GM21526 (cell line): ENCODE measurements around the gene OR3A3.
"Not testable (repeated sequence)": the region's sequence is repeated elsewhere in the genome, so short reads cannot be mapped to it uniquely, and the experiment has no call there.

Experiments
- ATAC-seq: cut with Tn5 transposase; IDR thresholded peaks from one replicate; pipeline ENCODE4 v1.9.1; 2021; ENCODE audit warnings: moderate library complexity; ENCODE audit not compliant: unreplicated experiment, low FRiP score

The OR3A3 gene

DNA sequence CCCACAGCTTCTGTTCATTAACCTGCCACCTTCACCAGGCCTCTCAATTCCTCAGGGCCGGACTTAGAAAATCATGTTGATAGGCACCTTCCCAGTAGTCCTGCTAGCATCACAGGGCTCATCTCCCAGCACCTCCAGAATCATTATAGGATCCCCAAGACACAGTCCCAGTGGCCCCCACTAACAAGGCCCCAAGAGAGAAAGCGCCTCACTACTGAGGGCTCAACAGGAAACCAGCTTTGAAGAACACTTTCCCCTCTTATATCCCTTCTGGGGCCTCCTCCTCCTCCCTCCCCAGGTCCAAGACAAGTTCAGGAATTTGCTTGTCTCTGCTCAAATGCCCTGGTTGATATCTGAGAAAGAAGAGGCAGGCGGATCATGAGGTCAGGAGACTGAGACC, at the start of gene OR3A3:
OR3A3 (plus strand) TSS at position 301 of the 400 bp plus-strand sequence.
- ATAC-seq = no peak

DNA sequence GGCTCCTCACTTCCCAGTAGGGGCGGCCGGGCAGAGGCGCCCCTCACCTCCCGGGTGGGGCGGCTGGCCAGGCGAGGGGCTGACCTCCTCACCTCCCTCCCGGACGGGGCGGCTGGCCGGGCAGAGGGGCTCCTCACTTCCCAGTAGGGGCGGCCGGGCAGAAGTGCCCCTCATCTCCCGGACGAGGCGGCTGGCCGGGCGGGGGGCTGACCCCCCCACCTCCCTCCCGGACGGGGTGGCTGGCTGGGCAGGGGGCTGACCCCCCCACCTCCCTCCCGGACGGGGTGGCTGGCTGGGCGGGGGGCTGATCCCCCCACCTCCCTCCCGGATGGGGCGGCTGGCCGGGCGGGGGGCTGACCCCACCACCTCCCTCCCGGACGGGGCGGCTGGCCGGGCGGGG, 40.0 kb upstream of the OR3A3 start:
- not testable (repeated sequence) for ATAC-seq

DNA sequence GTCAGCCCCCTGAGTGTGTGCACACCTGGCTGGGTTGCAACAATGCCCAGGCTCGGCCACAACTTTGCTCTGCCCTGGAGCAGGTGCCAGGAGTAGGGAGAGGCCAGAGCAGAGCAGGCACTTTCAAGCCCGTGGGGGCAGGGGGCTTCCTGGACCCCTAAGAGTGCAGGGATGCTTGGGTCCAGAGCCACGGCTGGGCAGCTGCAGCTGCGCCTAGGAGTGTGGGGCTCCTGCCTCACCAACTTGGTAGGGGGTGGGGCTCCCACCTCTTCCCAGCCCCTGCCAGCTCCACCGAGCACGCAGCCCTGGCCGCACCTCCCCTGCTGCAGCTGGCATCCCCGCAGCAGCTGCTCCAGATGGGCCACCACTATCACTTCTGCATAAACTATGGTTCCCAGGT, 32.8 kb upstream of the OR3A3 start:
- ATAC-seq = no peak

DNA sequence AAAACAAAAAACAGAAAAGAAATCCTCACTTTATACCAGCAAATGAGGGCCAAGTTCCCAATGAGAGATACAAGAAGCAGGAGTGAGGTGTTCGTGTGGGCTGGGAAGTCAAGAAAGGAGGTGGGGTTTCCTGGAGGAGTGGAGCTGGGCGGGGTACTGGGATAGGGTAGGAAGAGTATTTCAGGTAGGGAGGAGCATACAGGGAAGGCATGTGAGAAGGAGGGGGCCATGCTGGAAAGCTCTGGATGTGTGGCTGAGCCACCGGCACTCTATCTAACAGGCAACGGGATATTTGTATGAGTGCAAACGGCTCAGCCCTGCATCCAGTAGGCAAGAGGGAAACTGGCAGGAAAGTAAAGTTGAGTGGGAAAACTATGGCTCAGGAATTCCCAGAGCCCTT, 29.2 kb upstream of the OR3A3 start:
- no peak for ATAC-seq

DNA sequence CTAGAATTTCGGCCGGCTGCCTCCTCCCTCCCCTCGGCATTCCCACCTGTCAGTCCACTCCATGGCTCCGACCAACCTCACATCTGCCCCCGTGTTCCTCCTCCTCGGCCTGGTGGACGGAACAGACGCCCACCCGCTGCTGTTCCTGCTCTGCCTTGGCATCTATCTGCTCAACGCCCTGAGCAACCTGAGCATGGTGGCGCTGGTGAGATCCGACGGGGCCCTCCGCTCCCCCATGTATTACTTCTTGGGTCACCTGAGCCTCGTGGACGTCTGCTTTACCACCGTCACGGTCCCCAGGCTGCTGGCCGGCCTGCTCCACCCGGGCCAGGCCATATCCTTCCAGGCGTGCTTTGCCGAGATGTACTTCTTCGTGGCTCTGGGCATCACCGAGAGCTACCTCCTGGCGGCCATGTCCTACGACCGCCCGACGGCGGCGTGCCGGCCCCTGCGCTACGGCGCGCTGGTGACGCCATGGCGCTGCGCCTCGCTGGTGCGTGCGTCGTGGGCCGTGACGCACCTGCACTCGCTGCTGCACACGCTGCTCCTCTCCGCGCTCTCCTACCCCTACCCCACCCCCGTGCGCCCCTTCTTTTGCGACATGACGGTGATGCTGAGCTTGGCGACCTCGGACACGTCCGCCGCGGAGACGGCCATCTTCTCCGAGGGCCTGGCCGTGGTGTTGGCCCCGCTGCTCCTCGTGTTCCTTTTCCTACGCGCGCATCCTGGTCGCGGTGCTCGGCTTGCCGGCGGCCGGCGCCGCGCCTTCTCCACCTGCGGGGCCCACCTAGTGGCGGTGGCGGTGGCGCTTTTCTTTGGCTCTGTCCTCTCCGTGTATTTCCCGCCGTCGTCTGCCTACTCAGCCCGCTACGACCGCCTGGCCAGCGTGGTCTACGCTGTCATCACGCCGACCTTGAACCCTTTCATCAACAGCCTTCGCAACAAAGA, 25.0 kb upstream of the OR3A3 start, which contains the start of gene OR3A2:
OR3A2 (minus strand) TSS at position 440 of the 948 bp plus-strand sequence.
- ATAC-seq = no peak

DNA sequence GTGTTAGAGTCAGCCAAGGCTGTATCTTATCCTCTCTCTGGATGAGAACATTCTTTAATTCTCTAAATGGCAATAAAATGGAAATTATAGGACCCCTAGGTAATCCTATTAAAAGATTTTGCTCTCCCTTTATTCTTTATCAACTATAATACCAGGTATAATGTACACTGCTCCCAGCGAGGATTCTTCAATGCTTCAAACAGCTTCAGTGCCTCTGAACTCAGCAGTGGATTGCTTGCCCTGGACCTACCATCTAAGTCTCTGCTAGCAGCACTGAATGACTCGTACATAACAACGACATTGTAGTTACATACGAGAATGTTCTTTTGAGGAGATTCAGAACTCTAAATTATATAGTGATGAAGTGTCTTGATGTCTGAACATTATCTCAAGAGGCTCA, 21.4 kb upstream of the OR3A3 start:
- ATAC-seq = no peak

DNA sequence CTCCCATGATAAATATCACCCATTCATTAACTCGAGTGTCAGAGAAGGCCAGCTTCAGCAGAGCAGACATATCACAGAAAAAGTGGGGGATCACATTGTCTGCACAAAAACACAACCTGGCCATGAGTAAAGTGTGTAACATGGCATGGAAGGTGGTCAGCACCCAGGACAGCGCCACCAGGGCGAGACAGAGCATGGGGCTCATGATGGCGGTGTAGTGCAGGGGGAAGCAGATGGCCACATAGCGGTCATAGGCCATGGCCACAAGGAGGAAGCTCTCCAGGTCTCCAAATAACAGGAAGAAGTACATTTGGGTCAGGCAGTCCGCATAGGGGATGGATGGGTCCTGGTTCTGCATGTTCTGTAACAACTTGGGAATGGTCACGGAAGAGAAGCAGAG, 13.4 kb upstream of the OR3A3 start:
- ATAC-seq = not testable (repeated sequence)

DNA sequence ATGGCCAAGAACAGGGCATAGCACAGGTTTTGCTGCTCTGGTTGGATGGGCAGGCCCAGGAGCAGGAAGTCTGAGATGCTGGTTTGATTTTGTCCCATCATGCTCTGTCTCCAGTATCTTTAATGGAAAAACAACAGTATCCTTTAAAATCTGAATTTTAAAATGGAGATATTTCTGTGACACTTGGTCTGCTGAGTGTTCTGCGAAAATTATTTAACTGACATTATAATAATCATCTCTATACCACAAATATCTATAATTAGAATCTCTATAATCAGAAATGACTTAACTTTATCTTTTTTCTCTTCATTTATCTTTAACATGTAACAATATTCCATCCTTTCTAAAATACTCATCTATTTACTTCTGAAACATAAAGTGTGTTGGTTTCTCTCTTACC, 12.9 kb upstream of the OR3A3 start, which contains the start of gene OR1E1:
OR1E1 (minus strand) TSS at position 101 of the 400 bp plus-strand sequence; CDS start at position 101, 0 bp downstream.
- no peak for ATAC-seq

DNA sequence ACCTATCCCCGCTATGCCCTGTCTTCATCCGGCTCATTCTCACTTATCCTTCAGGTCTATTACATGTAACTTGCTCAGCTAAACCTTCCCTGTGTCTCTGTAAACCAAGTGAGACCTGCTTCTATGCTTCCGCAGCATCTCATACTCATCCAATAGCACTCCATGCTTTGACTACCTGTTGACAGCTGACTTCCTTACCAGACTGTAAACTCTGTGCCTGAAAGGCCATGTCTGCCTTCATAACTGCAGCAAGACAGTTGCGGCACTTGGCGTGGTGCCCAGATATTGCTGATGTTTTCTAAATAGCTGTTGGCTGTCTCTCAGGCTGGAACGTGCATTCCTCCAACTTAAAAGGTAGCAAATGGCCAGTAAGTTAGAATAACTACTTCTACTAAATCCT, 11.1 kb upstream of the OR3A3 start:
- no peak for ATAC-seq

DNA sequence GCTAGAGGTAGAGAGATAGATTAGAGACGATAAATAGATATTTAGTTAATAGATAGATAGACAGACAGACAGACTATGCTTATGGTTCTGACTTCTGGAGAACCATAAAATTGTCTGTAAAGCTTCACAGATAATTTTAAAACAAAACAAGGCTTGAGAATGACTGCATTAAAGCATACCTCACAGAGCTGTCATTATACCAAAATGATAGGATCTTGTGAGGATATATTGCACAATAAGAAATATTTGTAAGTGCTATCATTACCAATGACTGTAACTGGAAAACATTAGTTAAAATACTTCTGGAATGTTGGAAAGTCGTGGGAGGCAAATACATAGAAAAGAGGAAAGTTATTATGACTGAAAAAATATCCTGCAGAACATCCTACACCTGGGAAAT, 9.4 kb upstream of the OR3A3 start:
- no peak for ATAC-seq

DNA sequence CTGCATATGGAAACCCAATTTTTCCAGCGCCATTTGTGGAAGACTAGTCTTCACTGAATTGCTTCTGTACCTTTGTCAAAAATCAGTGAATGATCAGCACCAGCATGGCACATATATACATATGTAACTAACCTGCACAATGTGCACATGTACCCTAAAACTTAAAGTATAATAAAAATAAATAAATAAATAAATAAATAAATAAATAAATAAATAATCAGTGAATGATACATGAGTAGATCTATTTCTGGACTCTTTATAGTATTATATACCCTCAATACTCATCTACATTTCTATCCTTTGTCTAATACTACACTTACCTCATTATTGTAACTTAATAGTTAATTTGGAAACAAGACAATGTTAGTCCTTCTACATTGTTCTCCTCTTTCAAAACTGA, 7.3 kb upstream of the OR3A3 start:
- not testable (repeated sequence) for ATAC-seq

DNA sequence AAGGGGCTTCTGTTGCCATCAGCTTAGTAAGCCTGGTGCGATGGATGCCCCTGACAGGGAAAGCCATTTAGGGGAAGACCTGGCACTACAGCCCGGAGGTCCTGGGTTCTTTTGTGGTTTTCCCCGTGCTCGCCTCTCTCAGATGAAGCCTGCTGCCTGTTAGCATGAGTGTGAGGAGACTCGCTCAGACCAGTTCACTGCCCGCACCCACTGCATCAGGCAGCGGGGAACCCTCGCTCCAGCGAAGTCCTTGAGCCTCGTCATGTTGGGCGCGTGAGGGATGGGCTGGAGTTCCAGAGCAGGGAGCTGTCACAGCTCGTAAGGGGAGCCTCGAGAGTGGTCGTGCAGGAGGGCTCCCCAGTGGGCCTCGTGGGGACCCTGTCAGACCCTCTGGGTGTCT, 1.0 kb downstream of the OR3A3 start:
- not testable (repeated sequence) for ATAC-seq

DNA sequence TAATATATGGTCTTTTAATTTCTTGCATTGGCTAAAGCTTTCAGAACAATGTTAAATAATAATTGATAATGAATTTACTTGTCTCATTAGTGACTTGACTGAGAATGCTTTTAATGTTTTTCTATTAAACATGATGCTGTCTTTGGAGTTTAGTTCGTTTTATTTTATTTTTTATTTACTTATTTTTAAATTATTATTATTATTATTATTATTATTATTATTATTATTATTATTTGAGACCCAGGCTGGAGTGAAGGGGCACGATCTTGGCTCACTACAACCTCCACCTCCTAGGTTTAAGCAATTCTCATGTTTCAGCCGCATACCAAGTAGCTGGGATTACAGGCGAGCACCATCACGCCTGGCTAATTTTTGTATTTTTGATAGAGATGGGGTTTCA, 4.4 kb downstream of the OR3A3 start:
- ATAC-seq = no peak

DNA sequence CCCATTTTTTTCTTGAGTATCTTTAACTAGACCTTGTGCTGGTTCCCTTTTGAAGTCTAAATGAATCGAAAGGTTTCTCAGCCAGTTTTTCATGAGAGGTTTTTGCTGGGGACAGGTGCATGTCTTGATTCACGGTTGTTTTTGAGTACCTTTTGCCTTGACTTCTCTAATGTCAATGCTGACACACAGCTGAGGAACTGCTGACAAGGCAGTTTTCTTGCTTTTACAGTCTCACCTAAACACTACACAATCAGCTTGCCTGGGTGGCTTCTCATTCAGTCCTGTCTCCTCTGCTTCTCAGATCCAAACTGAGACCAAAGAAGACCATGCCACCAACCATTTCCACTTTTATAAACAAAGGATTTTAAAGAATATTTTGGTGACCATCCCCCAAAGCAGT, 7.1 kb downstream of the OR3A3 start:
- no peak for ATAC-seq

DNA sequence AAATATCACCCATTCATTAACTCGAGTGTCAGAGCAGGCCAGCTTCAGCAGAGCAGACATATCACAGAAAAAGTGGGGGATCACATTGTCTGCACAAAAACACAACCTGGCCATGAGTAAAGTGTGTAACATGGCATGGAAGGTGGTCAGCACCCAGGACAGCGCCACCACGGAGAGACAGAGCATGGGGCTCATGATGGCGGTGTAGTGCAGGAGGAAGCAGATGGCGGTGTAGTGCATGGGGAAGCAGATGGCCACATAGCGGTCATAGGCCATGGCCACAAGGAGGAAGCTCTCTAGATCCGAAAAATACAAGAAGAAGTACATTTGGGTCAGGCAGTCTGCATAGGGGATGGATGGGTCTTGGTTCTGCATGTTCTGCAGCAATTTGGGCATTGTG, 22.0 kb downstream of the OR3A3 start:
- ATAC-seq = not testable (repeated sequence)

DNA sequence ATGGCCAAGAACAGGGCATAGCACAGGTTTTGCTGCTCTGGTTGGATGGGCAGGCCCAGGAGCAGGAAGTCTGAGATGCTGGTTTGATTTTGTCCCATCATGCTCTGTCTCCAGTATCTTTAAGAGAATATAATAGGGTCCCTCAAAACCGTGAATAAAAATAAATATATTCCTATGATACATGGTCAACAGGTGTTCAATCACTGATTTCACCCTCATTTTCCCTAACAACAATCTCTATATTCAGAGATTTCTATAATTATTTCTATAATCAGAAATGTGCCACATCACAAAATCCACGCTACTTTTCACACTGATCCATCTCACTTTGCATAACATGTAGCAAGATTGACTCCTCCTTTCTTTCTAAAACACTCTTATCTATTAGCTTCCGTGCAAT, 22.6 kb downstream of the OR3A3 start, which contains the start of gene OR1E2:
OR1E2 (minus strand) TSS at position 101 of the 400 bp plus-strand sequence; CDS start at position 101, 0 bp downstream.
- no peak for ATAC-seq

DNA sequence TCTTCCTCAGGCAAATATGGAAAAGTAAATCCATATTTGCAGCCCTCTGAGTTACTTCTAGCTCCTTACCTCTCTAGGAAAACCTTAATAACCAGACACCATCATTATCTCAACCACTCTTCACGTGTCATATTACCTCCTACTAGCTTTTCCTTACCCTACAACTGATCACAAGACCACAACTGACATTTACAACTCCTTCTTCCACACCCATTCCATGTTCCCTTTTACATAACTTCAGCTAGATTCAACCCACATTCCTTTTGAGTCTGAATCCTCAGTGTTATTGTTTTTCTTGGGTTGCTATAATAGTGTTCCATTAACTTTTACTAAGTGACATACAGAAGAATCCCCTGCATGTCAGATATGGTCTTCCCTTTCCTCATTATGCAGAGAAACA, 27.2 kb downstream of the OR3A3 start:
- no peak for ATAC-seq

DNA sequence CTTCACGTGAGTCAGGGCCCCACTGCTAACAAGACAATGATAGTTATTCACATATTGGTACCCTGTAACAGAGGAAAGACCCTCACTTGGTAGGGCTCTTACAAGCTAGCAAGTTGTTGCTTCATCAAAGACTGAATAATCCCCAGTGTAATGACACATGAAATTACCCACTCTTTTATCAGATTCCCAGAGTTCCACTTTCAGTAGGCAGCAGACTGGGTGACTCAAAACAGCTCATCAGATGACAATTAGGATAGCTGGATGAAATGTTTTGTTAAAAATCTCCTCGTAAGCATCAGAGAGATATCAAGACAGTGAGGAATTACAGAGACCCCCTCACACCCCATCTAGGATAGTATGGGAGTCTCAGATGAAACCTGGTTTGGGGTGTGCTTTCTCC, 29.3 kb downstream of the OR3A3 start:
- no peak for ATAC-seq

DNA sequence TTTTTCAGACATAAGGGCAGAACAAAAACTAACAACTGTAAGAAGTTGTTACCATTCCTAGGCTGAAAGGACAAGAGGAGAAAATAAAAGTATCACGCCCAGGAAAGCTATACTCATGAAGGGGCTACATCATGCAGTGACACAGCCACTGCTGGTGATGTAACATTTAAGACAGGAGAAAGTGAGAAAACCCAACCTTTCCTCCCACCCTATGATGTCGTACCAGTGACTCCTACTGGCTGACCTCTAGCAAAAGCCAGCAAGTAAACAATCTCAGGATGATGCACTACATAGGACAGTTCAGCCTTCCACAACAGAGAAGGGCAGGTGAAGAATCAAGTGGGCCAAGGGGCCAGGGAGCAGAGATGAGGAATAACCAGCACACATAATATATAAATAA, 36.5 kb downstream of the OR3A3 start:
- no peak for ATAC-seq

DNA sequence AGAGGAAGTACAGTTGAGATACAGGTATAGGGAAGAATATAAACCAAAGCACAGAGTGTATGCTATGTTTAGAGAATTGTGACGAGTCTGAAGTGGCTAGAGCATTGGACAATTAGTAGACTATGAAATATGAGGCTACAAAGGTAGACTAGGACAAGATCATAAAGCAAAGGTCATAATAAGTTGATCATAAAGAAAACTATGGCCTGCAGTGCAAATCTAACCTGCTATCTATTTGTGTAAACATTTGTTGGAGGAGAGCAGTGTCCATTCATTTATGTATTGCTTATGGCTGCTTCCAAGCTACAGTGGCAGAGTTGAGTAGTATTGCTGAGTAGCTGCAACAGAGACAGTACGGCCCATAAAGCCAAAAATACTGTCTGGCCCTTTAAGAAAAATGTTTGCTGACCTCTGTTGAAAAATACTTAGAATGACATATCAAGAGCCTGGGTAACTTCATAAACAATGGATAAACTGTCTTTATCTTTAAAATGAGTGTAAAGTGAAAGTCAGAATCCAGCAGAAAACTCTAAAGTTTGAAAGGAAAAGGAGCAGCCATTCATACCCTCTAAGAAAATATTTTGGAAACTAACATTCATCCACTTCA, 37.0 kb downstream of the OR3A3 start:
- ATAC-seq = no peak

DNA sequence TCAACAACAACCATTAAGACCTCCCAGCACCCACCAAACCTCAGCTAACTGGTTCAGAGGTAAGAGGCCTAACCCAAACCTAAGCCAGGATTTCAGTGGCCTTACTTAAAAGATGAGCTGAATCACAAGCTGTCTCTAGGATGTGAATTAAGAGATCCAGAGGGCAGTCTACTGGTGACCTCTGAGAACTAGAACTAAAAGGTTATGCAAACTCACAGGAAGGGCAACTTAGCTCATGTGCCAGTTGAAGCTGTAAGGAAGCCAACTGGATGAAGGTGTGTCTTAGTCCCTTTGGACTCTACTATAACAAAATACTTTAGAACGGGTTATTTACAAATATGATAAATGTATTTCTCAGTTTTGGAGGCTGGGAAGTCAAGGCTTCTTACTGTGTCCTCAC, 55.2 kb downstream of the OR3A3 start:
- ATAC-seq = not testable (repeated sequence)

DNA sequence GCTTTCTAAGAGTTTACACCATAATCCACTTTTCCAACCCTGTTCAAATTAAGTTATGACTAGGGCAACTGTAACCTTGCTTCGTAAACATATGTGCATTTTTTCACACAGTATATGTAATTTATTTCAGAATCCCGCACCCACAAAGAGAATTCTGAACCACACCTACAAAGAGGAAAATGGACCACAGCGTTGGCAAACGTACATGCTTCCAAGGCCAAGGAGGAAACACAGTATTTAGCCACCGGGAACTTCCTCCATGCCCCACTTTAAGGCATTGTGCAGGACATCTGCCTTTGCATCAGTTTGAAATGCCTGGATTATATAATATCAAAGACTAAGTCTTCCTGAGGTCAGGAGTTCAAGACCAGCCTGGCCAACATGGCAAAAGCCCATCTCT, 58.4 kb downstream of the OR3A3 start:
- no peak for ATAC-seq
